Epithelial cell of proximal tubule (primary cell): Measurements from ENCODE around the gene ARRDC3. TPM values are rescaled to one million over a fixed set of nuclear protein-coding genes. Genes with fewer than 3 reads are reported as not detected.

ENCODE experiments used
- DNase-seq: peaks from one replicate; pipeline ENCODE4 v3.0.0-alpha.2; 2011; ENCODE audit warnings: low read depth
- H3K4me3 ChIP-seq: 2 replicates; pipeline ENCODE4 v1.5.1; 2011; ENCODE audit warnings: low read depth, mild to moderate bottlenecking, low read length
- total RNA-seq: library from RNA; depleted of rRNA; stranded (reverse); fragments of >200 nt; gene quantifications from 2 replicates; pipeline ENCODE4 v1.2.3, GENCODE V29; 2015
- TF ChIP-seq, protein P1 (sequence below): conservative IDR thresholded peaks from 2 replicates; pipeline ENCODE4 v1.5.1; 2012; ENCODE audit warnings: low read depth, mild to moderate bottlenecking, low read length

The ARRDC3 gene
- total RNA-seq, 1 donor from 2014 or later = 34.2 TPM

DNA sequence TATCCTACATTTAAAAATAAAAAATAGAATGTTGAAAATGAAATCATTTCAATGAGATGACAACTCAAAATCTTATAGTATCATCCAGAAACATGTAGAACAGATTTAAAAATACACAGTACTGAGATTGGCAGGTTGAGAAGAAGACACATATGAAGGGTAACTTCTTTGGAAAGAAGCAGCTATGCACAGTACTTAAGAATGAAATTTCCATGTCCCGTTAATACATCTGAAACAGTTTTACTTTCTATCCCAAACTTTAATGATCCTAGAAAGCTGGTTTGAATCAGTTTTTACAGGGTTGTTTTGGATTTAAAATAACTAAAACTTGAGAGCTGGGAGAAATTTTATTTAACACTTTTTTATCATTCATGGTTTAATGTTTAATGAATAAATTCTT is 36.0 kb upstream of the ARRDC3 start:
- TF ChIP-seq, protein P1, sequence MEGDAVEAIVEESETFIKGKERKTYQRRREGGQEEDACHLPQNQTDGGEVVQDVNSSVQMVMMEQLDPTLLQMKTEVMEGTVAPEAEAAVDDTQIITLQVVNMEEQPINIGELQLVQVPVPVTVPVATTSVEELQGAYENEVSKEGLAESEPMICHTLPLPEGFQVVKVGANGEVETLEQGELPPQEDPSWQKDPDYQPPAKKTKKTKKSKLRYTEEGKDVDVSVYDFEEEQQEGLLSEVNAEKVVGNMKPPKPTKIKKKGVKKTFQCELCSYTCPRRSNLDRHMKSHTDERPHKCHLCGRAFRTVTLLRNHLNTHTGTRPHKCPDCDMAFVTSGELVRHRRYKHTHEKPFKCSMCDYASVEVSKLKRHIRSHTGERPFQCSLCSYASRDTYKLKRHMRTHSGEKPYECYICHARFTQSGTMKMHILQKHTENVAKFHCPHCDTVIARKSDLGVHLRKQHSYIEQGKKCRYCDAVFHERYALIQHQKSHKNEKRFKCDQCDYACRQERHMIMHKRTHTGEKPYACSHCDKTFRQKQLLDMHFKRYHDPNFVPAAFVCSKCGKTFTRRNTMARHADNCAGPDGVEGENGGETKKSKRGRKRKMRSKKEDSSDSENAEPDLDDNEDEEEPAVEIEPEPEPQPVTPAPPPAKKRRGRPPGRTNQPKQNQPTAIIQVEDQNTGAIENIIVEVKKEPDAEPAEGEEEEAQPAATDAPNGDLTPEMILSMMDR = no peak

DNA sequence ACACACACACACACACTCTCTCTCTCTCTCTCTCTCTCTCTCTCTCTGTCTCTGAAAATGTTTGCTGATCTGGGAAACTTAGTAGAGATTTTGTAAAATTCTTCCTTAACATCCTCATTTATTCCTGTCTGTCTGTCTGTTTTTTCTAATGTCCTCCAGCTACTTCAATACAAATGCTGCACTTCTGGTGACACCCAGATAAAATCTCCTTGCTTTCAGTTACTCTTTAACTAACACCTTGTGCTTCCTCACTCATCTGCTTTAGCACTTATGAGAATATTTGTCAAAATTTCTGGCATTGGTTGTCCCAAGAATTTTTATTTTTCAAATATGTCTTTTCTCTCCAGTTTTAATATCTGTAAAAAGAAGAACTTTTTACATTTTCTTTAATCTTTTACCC is 35.0 kb upstream of the ARRDC3 start:
- no peak for DNase-seq
- no peak overlapping the region for H3K4me3 ChIP-seq
- TF ChIP-seq, protein P1 = no peak

More for the DNA sequence above, 36.0 kb upstream of the ARRDC3 start:
- no peak overlapping the region for H3K4me3 ChIP-seq
- DNase-seq = no peak

DNA sequence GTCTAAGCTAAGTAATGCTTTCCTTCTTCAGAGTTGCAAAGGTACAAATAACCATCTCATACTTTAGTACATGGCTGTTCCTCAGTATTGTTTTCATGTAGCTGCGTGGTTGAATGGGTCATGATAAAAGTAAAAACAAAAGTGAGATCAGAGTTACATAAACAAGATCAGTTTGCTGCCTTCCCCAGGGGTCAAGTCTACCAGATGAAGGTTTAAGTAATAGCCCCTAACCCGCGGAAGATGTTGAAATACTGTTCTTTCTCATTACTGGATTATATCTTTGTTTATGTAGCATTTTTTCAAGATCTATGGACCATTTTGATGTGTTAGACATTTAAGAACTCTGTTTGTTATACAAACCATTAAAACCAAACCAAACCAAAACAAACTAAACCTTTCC is 34.1 kb upstream of the ARRDC3 start:
- TF ChIP-seq, protein P1 = no peak
- DNase-seq = no peak
- no peak overlapping the region for H3K4me3 ChIP-seq

DNA sequence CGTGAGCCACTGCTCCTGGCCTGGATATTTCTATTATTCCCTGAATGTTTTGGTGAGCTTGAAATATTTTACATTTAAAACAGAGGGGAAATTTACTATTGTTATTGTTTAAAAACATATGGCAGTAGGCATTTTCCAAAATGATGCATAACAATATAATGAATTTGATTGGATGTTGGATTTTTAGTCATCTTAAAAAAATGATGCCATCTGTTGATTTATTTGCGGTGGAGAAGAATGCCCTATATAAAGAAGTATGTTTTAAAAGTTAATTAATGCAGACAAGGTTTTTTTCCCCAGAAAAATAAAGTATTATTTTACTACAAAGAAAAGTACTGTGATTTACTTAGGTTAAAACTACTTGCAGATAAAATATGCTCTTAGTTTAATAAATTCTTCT is 33.4 kb upstream of the ARRDC3 start:
- DNase-seq = no peak
- TF ChIP-seq, protein P1 = no peak
- H3K4me3 ChIP-seq = no peak overlapping the region

DNA sequence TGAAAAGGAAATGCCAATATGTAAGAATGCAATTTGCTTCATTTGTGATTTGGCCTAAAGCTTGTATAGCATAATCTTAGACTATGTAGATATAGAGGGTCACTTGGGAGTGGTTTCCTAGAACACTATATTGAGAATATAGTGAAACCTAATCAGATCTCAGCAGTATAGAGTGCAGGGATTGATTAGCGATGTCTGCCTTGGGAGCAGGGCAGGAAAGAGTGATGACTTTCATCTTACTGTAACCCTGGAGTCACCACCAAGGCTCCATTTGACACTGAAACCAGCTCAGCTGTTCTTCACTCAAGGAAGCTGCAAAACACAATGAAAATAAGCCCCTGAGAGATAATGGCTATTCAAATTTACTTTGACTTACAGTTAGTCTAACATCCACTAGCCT is 26.2 kb upstream of the ARRDC3 start:
- TF ChIP-seq, protein P1 = no peak
- no peak for DNase-seq
- H3K4me3 ChIP-seq = no peak overlapping the region

DNA sequence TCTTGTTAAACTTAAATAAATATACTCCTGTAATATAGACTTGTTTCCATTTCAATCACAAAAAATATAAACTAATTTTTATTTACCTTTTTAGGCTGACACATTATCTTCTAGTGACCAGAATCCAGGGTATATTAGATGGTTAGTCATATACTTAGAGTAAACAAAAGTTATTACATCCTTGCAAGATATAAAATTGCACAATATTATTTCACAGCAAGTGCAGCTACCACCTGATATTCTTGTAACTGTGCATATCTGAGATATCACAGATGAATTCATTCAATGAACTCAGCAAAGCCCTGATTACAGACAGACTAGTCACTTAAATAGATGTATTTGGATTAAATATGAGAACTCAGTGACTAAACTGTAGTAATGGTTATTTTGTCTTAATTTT is 25.6 kb upstream of the ARRDC3 start:
- TF ChIP-seq, protein P1 = no peak
- DNase-seq = no peak
- H3K4me3 ChIP-seq = no peak overlapping the region

DNA sequence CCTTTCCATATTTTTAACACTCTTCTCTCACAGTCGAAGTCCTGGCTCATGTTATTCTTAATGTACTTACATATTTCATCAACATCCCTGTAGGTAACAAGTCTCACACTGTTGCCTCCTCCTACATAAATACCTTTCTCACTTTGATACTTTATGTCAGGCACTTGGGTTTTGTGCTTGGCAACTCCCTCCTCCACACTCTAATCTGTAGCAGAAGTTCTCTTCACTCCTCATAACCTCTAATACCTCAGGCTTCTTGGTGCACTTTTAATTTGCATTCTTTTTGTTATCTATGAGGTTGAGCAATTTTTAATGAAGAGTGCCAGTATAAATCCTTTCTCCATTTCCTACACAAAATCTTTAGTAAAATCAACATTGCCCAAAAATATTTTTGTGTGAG is 24.1 kb upstream of the ARRDC3 start:
- H3K4me3 ChIP-seq = no peak overlapping the region
- TF ChIP-seq, protein P1 = no peak
- no peak for DNase-seq
